Gastroesophageal sphincter (tissue), 3 donors: ENCODE results near the gene KCNS3.

Experiments used
- CTCF ChIP-seq, 4 experiments: fragments of 200-600 bp in 2 of 4; fragments of 450-650 bp in 2 of 4; sonication (generic) in 1 of 4; IDR thresholded peaks; one replicate each; pipeline ENCODE4 v1.5.1; 2017 to 2019; ENCODE audit warnings: antibody characterized with exemption in 4 of 4, mild to moderate bottlenecking in 2 of 4, moderate library complexity in 2 of 4
- POLR2A ChIP-seq, 2 donors: fragments of 450-650 bp; IDR thresholded peaks; one replicate each; pipeline ENCODE4 v1.6.1; 2017; ENCODE audit warnings: antibody characterized with exemption in 2 of 2, mild to moderate bottlenecking in 2 of 2, moderate library complexity in 1 of 2
- POLR2AphosphoS5 ChIP-seq: sonication (generic); formaldehyde crosslinking; IDR thresholded peaks from one replicate; pipeline ENCODE4 v1.6.1; 2017; ENCODE audit warnings: antibody characterized with exemption

- no peak for TF ChIP-seq CTCF (IDR thresholded peaks at IDR 0.05)
- no peak for TF ChIP-seq POLR2AphosphoS5
- TF ChIP-seq POLR2A (IDR thresholded peaks at IDR 0.05): no peak
Measured at GRCh38 chr2:17947113-17947512, 68.6 kb downstream of the KCNS3 start.
